IPS DF 6.9 (cell line): ENCODE measurements around the gene PRPF40B.

Experiments used
- DNase-seq: peaks from one replicate; pipeline ENCODE4 v3.0.0-alpha.2; 2013; ENCODE audit warnings: low read depth, low spot score
- H3K27ac ChIP-seq: one replicate; pipeline ENCODE4 v1.5.1; 2013; ENCODE audit warnings: low read length, control low read depth
- H3K27me3 ChIP-seq: 2 replicates; pipeline ENCODE4 v1.6.1; 2013; ENCODE audit warnings: mild to moderate bottlenecking, low read length; ENCODE audit not compliant: control insufficient read depth, insufficient read depth
- H3K36me3 ChIP-seq: 2 replicates; pipeline ENCODE4 v1.6.1; 2013; ENCODE audit warnings: low read length; ENCODE audit not compliant: control insufficient read depth, insufficient read depth
- H3K4me1 ChIP-seq: 2 replicates; pipeline ENCODE4 v1.6.1; 2013; ENCODE audit warnings: low read length; ENCODE audit not compliant: control insufficient read depth, insufficient read depth
- H3K4me3 ChIP-seq: 2 replicates; pipeline ENCODE4 v1.5.1; 2013; ENCODE audit warnings: mild to moderate bottlenecking, low read length
- H3K9me3 ChIP-seq: 2 replicates; pipeline ENCODE4 v1.6.1; 2013; ENCODE audit warnings: low read length, inconsistent platforms; ENCODE audit not compliant: control insufficient read depth, insufficient read depth
- WGBS: extraction: QIAGEN DNeasy Blood & Tissue Kit; methylation state at CpG from one replicate; pipeline ENCODE4 v1.1.7; 2013; ENCODE audit warnings: mixed read lengths, missing lambda C conversion rate; ENCODE audit not compliant: insufficient read length, insufficient coverage; 5-methylcytosine and 5-hydroxymethylcytosine counted together

The PRPF40B gene

DNA sequence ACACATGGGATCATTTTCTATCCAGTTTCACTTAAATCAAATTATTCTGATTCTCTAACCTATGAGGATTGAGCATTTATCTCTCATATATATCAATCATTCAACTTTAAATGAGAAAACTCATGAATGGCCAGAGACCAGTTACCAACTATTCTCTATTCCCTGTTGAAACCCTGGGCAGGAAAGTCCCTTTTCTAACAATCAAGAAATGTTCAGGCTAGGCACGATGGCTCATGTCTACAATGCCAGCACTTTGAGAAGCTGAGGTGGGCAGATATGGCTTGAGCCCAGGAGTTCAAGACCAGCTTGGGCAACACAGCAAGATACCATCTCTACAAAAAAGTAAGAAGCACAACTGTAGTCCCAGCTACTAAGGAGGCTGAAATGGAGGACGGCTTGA lies 65.9 kb downstream of the PRPF40B start:
- DNase-seq = no peak
- H3K27ac ChIP-seq = no peak overlapping the region
- H3K4me1 ChIP-seq = no peaks in the 10 kb centered on the region
- H3K4me3 ChIP-seq = no peak overlapping the region
- no peaks in the 10 kb centered on the region for H3K9me3 ChIP-seq
- no peaks in the 10 kb centered on the region for H3K27me3 ChIP-seq
- WGBS = no CpG with 5 or more reads among the region's 2 CpGs
- H3K36me3 ChIP-seq = no peaks in the 10 kb centered on the region

DNA sequence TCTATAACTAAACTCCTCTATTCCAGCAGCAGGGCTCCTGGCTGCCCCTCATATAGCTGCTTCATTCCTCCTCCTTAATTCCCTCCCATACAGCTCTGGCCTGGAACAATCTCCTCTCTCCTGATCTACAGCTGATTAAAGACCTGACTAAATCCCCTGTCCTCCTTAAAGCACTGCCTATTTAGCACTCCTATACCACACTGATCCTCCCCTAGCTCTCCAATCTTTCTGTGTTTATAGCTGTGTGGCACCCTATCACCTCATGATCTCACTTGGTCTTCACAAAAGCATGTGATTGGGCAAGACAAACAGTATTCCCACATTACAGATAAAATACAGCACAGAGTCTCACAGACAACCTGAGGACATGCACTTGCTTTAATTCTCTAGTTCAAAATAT lies 66.4 kb downstream of the PRPF40B start:
- H3K27ac ChIP-seq = no peak overlapping the region
- no peak for DNase-seq
- H3K4me3 ChIP-seq = no peak overlapping the region

DNA sequence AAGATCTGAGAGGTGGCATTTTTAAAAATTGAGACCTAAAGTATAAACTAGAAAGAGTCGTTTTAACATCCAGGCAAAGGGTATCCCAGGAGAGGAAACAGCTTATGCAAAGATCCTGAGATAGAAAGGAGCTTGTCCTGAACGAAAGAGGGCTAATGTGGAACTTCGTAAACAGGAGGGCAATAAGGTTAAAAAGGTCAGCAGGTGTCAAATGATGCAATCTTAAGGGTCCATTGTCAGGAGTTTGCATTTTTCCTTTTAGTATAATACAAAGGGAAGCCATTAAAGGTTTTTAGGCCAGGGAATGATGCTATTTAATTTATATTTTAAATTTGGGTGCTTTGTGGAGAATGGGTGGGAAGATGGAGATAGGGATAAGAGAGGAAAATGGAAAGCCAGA lies 69.5 kb downstream of the PRPF40B start:
- DNase-seq = no peak
- H3K4me3 ChIP-seq = no peak overlapping the region
- WGBS = no CpG with 5 or more reads among the region's 3 CpGs
- peaks cover 3% of the 10 kb centered on the region; the same call in 1 of the 2 replicates for H3K4me1 ChIP-seq
- H3K27me3 ChIP-seq = no peaks in the 10 kb centered on the region
- no peaks in the 10 kb centered on the region for H3K36me3 ChIP-seq
- H3K9me3 ChIP-seq = no peaks in the 10 kb centered on the region
- no peak overlapping the region for H3K27ac ChIP-seq

More for the DNA sequence above, 66.4 kb downstream of the PRPF40B start:
- Histone ChIP-seq H3K4me1 (no peaks in the 10 kb centered on the region), H3K9me3 (no peaks in the 10 kb centered on the region), H3K27me3 (no peaks in the 10 kb centered on the region), H3K36me3 (no peaks in the 10 kb centered on the region)

DNA sequence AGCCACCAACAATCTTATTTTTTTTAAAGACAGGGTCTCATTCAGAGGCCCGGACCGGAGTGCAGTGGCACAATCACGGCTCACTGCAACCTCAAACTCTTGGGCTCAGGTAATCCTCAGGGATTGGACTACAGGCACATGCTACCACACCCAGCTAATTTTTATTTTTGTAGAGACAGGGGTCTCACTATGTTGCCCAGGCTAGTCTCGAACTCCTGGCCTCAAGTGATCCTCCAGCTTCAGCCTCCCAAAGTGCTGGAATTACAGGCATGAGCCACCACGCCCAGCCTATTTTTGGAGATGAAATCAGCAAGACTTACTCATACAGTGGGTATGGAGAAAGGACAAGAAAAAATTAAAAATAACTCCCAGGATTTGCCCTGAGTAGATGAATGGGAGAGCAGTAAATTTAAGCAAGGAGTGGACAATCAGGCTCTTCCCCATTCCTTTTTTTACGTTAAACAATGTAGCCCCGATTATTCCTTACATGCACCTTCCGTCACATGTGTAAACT lies 70.6 kb downstream of the PRPF40B start:
- no CpG with 5 or more reads among the region's 8 CpGs for WGBS
- H3K36me3 ChIP-seq = no peaks in the 10 kb centered on the region
- DNase-seq = no peak
- H3K4me3 ChIP-seq = no peak overlapping the region
- H3K27ac ChIP-seq = no peak overlapping the region
- no peaks in the 10 kb centered on the region for H3K9me3 ChIP-seq
- no peaks in the 10 kb centered on the region for H3K27me3 ChIP-seq
- peaks cover 4% of the 10 kb centered on the region; the same call in 1 of the 2 replicates for H3K4me1 ChIP-seq
